ENCODE results near the gene PRR5L. TPM values are rescaled to one million over a fixed set of nuclear protein-coding genes. Genes with fewer than 3 reads are reported as not detected.

The PRR5L gene
- total and polyA plus RNA-seq, 2 experiments from 2014 or later: 3.1 to 8.9 TPM

DNA sequence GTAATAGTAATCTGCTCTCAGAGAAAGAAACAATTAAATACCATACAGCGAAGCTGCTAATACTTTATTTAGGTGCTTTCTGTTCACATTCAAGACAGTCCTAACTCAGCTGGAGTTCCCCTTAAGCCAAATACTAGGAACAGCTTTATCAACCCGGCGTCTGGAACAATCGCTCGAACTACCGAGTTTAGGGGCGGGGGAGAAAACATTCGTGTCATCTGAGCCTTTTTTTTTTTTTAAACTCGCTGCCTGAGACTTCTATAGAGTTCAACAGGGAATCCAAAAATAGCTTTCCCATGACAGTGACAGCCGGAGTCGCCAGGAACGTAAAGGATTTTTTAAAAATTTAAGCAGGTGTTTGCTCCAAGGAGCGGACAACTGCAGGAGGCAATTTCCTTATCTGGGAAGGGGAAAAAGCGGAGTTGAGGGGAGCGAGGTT is 213.1 kb downstream of the PRR5L start (continued):
- TF ChIP-seq, protein P1, sequence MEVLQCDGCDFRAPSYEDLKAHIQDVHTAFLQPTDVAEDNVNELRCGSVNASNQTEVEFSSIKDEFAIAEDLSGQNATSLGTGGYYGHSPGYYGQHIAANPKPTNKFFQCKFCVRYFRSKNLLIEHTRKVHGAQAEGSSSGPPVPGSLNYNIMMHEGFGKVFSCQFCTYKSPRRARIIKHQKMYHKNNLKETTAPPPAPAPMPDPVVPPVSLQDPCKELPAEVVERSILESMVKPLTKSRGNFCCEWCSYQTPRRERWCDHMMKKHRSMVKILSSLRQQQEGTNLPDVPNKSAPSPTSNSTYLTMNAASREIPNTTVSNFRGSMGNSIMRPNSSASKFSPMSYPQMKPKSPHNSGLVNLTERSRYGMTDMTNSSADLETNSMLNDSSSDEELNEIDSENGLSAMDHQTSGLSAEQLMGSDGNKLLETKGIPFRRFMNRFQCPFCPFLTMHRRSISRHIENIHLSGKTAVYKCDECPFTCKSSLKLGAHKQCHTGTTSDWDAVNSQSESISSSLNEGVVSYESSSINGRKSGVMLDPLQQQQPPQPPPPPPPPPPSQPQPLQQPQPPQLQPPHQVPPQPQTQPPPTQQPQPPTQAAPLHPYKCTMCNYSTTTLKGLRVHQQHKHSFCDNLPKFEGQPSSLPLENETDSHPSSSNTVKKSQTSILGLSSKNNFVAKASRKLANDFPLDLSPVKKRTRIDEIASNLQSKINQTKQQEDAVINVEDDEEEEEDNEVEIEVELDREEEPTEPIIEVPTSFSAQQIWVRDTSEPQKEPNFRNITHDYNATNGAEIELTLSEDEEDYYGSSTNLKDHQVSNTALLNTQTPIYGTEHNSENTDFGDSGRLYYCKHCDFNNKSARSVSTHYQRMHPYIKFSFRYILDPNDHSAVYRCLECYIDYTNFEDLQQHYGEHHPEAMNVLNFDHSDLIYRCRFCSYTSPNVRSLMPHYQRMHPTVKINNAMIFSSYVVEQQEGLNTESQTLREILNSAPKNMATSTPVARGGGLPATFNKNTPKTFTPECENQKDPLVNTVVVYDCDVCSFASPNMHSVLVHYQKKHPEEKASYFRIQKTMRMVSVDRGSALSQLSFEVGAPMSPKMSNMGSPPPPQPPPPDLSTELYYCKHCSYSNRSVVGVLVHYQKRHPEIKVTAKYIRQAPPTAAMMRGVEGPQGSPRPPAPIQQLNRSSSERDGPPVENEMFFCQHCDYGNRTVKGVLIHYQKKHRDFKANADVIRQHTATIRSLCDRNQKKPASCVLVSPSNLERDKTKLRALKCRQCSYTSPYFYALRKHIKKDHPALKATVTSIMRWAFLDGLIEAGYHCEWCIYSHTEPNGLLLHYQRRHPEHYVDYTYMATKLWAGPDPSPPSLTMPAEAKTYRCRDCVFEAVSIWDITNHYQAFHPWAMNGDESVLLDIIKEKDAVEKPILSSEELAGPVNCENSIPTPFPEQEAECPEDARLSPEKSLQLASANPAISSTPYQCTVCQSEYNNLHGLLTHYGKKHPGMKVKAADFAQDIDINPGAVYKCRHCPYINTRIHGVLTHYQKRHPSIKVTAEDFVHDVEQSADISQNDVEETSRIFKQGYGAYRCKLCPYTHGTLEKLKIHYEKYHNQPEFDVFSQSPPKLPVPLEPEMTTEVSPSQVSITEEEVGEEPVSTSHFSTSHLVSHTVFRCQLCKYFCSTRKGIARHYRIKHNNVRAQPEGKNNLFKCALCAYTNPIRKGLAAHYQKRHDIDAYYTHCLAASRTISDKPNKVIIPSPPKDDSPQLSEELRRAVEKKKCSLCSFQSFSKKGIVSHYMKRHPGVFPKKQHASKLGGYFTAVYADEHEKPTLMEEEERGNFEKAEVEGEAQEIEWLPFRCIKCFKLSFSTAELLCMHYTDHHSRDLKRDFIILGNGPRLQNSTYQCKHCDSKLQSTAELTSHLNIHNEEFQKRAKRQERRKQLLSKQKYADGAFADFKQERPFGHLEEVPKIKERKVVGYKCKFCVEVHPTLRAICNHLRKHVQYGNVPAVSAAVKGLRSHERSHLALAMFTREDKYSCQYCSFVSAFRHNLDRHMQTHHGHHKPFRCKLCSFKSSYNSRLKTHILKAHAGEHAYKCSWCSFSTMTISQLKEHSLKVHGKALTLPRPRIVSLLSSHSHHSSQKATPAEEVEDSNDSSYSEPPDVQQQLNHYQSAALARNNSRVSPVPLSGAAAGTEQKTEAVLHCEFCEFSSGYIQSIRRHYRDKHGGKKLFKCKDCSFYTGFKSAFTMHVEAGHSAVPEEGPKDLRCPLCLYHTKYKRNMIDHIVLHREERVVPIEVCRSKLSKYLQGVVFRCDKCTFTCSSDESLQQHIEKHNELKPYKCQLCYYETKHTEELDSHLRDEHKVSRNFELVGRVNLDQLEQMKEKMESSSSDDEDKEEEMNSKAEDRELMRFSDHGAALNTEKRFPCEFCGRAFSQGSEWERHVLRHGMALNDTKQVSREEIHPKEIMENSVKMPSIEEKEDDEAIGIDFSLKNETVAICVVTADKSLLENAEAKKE (CRISPR knock-in tag; IDR thresholded peaks at IDR 0.05): no peak
- no peak for TF ChIP-seq EZH2phosphoT487 (IDR thresholded peaks at IDR 0.05; ENCODE audit: unreplicated experiment)

DNA sequence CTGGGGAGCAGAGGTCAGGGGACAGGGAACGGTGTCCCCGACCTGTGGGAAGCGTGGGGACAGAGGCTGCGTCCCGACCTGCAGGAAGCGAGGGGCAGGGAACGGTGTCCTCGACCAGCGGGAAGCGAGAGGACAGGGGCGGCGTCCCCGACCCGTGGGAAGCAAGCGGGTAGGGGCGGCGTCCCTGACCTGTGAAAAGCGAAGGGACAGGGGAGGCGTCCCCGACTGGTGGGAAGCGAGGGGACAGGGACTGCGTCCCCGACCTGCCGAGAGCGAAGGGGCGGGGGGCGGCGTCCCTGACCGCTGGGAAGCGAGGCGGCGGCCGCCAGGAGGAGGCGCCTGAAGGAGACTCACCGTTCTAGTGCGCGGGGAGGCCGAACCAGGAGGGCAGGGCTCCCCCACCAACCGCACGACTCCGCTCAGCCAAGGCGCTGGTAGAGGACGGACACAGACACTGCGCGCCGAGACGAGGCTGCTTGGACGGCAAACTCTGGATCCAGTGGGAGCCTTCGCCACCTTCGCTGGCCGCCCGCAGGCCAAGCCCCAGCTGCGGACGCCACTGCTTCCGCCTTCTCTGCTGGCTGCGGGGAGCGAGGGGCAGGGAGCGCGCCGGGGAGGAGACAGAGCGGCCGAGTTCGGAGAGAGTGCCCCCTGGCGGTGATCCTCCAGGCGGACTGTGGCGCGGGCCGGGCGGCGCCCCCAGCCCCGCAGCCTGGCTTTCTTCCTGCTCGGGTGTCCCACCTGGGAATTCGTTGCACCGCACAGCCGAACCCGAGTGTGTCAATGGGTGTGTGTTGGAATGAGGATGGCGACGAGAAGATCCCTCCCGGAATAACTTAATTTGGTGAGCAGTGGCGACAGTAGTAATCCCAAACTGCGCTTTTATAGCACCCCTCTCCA is 213.9 kb downstream of the PRR5L start, which contains the start of gene TRAF6:
TSS of gene TRAF6 (minus strand) at position 579 of the 900 bp plus-strand sequence. CDS start 8,757 bp downstream, outside the sequence.
- Mint-ChIP-seq H3K27ac (peak within 1 kb of the TSS; percentile 89), H3K9me3 (no peaks in the 10 kb centered on the region), H3K36me3 (ENCODE audit: low read depth) (no peaks in the 10 kb centered on the region), H3K27me3 (ENCODE audit: insufficient read depth, low read depth, poor library complexity) (peaks cover 9% of the 10 kb centered on the region), H3K4me1 (peaks cover 10% of the 10 kb centered on the region; the same call in 2 of the 3 replicates), H3K4me3 (peak within 1 kb of the TSS; percentile 93)
- ATAC-seq: peak; percentile 95
- Histone ChIP-seq H3K79me2 (replicated peaks; ENCODE audit: insufficient read depth) (peaks cover 16% of the 10 kb centered on the region), H3K36me3 (ENCODE audit: insufficient read depth) (no peaks in the 10 kb centered on the region), H3K27me3 (ENCODE audit: insufficient read depth) (peaks cover 9% of the 10 kb centered on the region; the same call in 1 of the 2 replicates), H3K4me1 (ENCODE audit: insufficient read depth) (no peaks in the 10 kb centered on the region), H3K4me2 (peak within 1 kb of the TSS; percentile 77), H3F3A (replicated peaks; ENCODE audit: low read depth) (no peaks in the 10 kb centered on the region; the same call in 1 of the 2 replicates), H3K27ac (ENCODE audit: low read depth) (no peak within 1 kb of the TSS), H3K9me2 (ENCODE audit: insufficient read depth) (no peaks in the 10 kb centered on the region), H4K20me1 (replicated peaks; ENCODE audit: insufficient read depth) (no peaks in the 10 kb centered on the region), H3K4me3 (peak within 1 kb of the TSS; percentile 91), H2AFZ (peak within 1 kb of the TSS; percentile 86)
- DNase-seq (ENCODE audit: low spot score): peak; percentile 94
- TF ChIP-seq ZNF331 (CRISPR knock-in tag; IDR thresholded peaks at IDR 0.05; ENCODE audit: low read depth): no peak
- TF ChIP-seq NANOG (IDR thresholded peaks at IDR 0.05; ENCODE audit: borderline replicate concordance): no peak
- peak; percentile 49; the same call in 1 of the 2 replicates for TF ChIP-seq CREB1 (CRISPR knock-in tag; IDR thresholded peaks at IDR 0.05; ENCODE audit: low read depth)
- TF ChIP-seq, protein P2, sequence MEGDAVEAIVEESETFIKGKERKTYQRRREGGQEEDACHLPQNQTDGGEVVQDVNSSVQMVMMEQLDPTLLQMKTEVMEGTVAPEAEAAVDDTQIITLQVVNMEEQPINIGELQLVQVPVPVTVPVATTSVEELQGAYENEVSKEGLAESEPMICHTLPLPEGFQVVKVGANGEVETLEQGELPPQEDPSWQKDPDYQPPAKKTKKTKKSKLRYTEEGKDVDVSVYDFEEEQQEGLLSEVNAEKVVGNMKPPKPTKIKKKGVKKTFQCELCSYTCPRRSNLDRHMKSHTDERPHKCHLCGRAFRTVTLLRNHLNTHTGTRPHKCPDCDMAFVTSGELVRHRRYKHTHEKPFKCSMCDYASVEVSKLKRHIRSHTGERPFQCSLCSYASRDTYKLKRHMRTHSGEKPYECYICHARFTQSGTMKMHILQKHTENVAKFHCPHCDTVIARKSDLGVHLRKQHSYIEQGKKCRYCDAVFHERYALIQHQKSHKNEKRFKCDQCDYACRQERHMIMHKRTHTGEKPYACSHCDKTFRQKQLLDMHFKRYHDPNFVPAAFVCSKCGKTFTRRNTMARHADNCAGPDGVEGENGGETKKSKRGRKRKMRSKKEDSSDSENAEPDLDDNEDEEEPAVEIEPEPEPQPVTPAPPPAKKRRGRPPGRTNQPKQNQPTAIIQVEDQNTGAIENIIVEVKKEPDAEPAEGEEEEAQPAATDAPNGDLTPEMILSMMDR (conservative IDR thresholded peaks at IDR 0.05; ENCODE audit: low read depth in 2 of 2): peak; percentile 70 to 78
- no peak for TF ChIP-seq JUNB (IDR thresholded peaks at IDR 0.05; ENCODE audit: unreplicated experiment)
- TF ChIP-seq, protein P3, sequence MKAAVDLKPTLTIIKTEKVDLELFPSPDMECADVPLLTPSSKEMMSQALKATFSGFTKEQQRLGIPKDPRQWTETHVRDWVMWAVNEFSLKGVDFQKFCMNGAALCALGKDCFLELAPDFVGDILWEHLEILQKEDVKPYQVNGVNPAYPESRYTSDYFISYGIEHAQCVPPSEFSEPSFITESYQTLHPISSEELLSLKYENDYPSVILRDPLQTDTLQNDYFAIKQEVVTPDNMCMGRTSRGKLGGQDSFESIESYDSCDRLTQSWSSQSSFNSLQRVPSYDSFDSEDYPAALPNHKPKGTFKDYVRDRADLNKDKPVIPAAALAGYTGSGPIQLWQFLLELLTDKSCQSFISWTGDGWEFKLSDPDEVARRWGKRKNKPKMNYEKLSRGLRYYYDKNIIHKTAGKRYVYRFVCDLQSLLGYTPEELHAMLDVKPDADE (IDR thresholded peaks at IDR 0.05): peak; percentile 36; the same call in 1 of the 2 replicates
- no peak for TF ChIP-seq STAT1 (IDR thresholded peaks at IDR 0.05; ENCODE audit: unreplicated experiment)
- TF ChIP-seq, protein P4, sequence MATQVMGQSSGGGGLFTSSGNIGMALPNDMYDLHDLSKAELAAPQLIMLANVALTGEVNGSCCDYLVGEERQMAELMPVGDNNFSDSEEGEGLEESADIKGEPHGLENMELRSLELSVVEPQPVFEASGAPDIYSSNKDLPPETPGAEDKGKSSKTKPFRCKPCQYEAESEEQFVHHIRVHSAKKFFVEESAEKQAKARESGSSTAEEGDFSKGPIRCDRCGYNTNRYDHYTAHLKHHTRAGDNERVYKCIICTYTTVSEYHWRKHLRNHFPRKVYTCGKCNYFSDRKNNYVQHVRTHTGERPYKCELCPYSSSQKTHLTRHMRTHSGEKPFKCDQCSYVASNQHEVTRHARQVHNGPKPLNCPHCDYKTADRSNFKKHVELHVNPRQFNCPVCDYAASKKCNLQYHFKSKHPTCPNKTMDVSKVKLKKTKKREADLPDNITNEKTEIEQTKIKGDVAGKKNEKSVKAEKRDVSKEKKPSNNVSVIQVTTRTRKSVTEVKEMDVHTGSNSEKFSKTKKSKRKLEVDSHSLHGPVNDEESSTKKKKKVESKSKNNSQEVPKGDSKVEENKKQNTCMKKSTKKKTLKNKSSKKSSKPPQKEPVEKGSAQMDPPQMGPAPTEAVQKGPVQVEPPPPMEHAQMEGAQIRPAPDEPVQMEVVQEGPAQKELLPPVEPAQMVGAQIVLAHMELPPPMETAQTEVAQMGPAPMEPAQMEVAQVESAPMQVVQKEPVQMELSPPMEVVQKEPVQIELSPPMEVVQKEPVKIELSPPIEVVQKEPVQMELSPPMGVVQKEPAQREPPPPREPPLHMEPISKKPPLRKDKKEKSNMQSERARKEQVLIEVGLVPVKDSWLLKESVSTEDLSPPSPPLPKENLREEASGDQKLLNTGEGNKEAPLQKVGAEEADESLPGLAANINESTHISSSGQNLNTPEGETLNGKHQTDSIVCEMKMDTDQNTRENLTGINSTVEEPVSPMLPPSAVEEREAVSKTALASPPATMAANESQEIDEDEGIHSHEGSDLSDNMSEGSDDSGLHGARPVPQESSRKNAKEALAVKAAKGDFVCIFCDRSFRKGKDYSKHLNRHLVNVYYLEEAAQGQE (IDR thresholded peaks at IDR 0.05; ENCODE audit: unreplicated experiment): no peak

Measured in GM23338 (cell line).